GM21423 (cell line): ENCODE results near the gene RFESD.

Experiments used
- ATAC-seq: cut with Tn5 transposase; IDR thresholded peaks from one replicate; pipeline ENCODE4 v1.9.1; 2021; ENCODE audit warnings: mild to moderate bottlenecking, moderate library complexity; ENCODE audit not compliant: unreplicated experiment

Gene RFESD

DNA sequence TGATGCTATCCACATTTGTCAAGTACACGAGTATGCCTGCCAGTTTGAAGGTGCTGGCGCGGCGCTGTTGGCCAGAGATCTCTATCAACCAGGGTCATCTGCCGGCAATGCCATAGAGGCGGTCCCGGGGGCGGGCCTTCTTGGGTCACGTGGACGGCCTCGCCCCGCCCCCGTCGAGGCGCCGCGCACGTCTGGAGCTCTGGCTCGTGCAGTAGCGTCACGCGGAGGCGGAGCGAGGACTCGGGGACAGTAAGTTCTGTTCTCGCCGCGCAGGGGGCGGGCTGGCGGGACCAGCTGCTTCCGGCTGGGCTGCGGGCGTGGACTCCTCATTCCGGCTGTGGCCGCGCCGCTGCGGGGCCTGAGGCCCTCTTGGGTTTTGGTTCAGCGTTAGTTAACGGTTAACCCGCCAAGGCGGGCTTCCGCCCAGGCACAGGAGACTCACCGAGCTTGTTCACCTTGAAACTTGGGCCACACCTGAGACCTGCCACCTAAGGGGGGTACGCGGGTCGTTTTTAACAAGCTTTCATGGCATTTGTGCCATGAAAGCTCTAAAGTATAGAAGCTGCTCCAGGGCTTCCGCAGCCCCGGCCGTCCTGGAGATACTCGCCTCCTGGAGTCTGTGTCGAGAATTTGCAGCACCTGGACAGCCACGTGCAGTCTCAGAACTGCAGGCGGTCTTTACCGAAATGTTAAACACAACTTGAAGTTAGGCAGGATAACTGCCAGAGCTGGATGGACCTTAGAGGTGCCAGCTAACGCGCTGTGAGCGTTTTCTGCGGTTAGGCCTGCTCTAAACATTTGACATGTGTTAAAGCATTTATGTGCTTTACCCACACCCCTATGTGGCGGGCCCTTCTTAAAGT, at the start of gene RFESD:
Gene RFESD (plus strand): TSS at position 209 of the 863 bp plus-strand sequence. CDS start 5,495 bp downstream, outside the sequence.
- peak; percentile 98 for ATAC-seq

DNA sequence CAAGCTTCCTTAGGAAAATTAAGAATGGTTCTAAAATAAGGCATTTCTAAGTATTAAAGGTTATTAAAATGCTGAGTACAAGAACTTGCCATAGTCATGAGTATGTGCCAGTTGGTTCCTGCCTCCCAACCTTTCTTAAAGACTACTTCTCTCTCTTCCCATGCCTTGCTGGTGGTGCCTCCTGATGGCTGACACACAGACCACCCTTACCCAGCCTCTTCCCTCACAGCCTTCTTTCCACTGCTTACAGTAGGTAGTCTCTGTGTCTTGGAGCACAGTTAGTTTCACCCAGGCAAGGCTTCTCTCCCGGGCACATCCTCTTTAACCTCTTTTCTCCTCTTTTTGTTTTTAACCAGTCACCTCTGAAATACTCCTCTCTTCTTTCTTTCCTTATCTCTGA, 47.3 kb upstream of the RFESD start:
- ATAC-seq: no peak

DNA sequence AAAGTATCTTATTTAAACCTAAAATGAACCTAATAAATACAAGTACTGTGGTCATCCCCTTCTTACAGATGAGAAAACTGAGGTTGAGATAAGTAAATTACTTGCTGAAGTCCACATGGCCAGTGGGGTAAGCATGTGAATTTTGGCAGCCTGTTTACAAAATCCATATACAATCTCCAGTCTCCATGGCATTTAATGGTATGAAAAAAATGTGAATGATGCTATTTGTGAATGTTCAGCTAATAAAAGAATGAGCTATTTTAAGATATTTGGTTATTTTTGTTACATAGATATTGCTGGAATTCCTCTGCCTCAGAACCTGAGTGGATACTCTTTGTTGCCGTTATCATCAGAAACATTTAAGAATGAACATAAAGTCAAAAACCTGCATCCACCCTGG, 46.0 kb upstream of the RFESD start:
- no peak for ATAC-seq

DNA sequence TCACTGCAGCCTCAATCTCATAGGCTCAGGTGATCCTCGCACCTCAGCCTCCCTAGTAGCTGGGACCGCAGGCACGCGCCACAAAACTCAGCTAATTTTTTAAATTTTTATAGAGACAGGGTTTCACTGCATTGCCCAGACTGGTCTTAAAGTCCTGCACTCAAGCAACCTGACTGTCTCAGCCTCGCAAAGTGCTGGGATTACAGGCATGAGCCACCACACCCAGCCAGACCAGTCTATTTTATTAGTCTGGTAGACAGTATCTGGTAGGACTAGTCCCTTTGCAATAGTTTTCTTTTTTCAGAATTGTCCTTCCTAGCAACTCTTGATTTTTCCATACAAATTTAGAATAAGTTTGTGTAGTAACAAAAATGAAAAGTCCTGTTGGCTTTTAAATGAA, 40.8 kb upstream of the RFESD start:
- ATAC-seq: no peak

DNA sequence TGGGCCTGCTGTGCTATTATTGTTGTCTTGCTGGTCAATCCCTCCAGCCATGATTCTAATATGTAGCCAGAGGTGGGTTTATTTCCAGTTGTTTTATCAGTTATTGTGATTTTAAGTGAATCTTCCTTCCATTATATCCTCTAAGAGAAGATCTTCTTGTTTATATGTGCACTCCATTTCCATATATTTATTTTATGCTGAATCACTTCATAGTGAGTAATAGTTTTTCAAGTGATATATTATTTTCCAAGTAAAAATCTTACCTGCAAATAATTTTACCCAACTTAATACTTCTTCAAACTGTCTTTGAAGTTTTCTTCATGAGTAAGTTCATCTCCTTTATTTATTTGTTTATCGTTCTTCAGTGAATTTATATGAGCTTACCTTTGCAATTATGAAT, 40.2 kb upstream of the RFESD start:
- no peak for ATAC-seq

DNA sequence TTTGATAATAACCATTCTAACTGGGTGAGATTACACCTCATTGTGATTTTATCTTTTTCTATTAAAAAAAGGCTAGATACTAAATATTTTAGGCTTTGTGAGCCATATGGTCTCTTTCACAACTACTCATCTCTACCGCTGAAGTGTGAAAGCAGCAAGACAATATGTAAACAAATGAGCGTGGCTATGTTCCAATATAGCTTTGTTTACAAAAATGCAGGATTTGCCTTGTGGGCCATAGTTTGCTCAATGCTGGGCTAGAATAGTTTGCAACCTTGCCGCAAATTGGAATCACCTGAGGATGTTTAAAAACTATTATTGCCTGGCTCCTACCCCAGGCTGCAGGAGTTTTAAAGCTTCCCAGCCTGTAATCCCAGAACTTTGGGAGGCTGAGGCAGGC, 36.9 kb upstream of the RFESD start:
- ATAC-seq: no peak

DNA sequence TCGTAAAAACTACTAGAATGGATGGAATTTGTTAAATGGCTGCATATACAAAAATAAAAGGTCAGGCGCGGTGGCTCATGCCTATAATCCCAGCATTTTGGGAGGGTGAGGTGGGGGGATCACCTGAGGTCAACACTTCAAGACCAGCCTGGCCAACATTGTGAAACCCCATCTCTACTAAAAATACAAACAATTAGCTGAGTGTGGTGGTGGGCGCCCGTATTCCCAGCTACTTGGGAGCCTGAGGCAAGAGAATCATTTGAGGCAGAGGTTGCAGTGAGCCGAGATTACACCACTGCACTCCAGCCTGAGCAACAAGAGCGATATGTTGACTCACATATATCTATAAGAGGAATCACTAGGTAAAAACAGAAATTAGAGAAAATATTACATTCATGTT, 36.0 kb upstream of the RFESD start:
- no peak for ATAC-seq

GRCh38 chr5:95611396-95611795, 35.2 kb upstream of the RFESD start:
- ATAC-seq: no peak

DNA sequence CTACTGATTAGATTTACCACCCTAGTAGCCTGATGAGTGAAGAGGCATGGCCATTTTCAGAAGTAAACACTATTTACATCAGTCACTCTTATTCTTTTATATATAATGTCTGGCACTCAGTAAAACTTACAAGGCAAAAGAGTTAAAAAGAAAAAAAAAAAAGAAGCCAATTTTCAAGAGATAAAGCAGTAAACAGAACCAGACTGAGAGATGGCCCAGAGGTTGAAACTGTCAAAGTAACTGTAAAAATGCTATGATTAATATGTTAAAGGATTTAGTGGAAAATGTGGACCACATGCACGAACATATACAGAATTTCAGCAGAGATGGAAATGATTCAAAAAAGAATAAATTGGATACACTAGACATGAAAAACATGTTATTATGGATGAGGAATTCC, 33.1 kb upstream of the RFESD start:
- no peak for ATAC-seq

GRCh38 chr5:95615164-95615467, 31.5 kb upstream of the RFESD start:
- peak; percentile 46 for ATAC-seq

- no peak for ATAC-seq
Measured at GRCh38 chr5:95617057-95617456, 29.5 kb upstream of the RFESD start.

GRCh38 chr5:95619096-95619495, 27.5 kb upstream of the RFESD start:
- no peak for ATAC-seq

DNA sequence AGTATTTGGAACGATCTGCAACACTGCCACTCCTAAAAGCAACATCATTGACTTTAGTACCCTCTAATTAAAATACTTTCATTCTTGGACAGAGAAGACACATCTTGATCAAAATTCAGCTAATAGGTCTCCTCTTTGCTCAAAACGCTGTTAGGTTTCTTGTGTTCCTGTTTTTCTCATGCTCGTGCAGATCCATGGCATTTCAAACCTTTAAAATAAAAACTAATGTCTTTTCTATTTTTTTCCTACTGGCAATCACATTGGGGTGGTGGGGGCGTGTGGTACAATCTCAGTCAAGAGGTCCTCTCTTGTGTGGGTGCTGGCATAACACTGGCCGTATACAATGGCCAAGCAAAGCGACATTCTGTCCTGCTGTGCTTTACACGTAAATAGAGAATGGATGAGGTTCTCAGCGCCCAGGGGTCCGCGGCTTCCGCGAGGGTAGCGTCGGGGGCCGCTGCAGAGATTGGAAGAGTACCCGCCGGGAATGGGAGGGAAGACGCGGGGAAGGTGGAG, 27.0 kb upstream of the RFESD start:
- no peak for ATAC-seq

DNA sequence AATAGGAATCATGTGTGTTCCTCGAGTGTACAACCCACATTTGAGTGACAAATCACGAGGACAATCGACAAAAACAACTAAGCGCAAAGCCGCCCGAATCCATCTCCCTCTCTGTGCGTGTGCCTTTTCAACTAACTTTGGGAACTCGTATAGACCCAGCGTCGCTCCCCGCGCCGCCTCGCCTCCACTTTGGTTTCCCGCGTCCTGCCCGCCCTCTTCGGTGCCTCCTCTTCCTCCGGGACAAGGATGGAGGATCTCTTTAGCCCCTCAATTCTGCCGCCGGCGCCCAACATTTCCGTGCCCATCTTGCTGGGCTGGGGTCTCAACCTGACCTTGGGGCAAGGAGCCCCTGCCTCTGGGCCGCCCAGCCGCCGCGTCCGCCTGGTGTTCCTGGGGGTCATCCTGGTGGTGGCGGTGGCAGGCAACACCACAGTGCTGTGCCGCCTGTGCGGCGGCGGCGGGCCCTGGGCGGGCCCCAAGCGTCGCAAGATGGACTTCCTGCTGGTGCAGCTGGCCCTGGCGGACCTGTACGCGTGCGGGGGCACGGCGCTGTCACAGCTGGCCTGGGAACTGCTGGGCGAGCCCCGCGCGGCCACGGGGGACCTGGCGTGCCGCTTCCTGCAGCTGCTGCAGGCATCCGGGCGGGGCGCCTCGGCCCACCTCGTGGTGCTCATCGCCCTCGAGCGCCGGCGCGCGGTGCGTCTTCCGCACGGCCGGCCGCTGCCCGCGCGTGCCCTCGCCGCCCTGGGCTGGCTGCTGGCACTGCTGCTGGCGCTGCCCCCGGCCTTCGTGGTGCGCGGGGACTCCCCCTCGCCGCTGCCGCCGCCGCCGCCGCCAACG, 26.3 kb upstream of the RFESD start, which contains the start of gene GPR150:
Gene GPR150 (plus strand): TSS at position 58 of the 840 bp plus-strand sequence. CDS start 189 bp downstream, at position 247.
- ATAC-seq: peak; percentile 69

GRCh38 chr5:95620870-95621838, 25.4 kb upstream of the RFESD start:
- ATAC-seq: peak; percentile 43

DNA sequence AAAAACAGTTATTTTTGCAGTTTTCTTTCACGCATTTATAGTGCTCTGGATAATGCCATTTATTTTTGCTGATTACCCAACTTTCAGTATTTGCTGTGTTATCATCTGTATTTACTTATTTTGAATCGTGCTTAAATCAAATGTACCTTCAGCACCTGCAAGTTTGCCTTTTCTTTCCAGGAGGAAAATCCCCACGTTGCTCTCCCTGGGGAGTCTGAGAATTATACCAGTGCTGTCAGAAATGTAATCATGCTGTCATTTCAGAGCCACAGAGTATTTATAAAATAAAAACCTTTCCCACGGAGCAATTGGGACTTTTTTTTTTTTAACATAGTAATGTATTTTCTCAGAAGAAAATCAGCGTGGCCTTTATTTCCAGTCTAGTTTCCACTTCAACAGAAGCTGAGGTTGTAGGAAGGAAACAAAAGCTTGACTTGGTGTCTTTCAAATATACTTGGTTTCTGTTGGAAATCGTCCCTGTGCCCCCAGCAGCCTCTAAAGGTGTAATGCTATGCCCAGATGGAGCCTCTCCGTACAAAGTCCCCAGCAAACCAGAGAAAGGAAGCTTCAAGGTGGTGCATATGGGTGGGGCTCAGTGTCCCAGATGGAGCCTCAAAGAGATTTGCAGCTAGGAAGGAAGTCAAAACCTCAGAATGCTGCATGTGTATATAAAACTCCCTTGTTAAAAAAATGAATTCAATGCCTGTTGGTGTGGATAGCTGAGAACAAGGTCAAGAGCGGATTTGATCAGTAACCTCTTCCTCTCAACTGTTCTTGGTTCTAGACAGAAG, 24.5 kb upstream of the RFESD start:
- no peak for ATAC-seq

DNA sequence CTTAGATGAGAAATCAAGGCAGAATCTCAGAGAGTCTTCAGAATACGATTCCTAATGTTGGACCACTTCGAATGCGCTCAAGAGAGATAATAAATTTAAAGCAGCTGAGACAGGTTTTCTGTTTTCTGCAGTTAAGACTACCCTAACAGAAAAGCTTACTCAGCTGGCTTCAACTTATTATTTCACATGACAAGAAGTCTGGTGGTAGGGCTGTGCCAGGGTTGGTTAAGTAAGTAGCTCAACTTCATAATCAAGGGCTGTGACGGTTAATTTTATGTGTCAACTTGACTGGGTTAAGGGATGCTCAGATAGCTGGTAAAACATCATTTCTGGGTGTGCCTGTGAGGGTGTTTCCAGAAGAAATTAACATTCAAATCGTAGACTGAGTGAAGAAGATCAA, 22.9 kb upstream of the RFESD start:
- ATAC-seq: no peak

GRCh38 chr5:95624368-95624767, 22.2 kb upstream of the RFESD start:
- ATAC-seq: no peak

- no peak for ATAC-seq
Measured at GRCh38 chr5:95626701-95627100, 19.9 kb upstream of the RFESD start.
